ENCODE data around the gene EIF4G1. TPM values are rescaled to one million over a fixed set of nuclear protein-coding genes. Genes with fewer than 3 reads are reported as not detected.
A peak's percentile ranks its signal among the peaks of the same experiment; 100 is the strongest.

EIF4G1 gene
- total and polyA plus RNA-seq, 2 of the 4 experiments (the other 2 are of a cell fraction) = 225 to 274 TPM

DNA sequence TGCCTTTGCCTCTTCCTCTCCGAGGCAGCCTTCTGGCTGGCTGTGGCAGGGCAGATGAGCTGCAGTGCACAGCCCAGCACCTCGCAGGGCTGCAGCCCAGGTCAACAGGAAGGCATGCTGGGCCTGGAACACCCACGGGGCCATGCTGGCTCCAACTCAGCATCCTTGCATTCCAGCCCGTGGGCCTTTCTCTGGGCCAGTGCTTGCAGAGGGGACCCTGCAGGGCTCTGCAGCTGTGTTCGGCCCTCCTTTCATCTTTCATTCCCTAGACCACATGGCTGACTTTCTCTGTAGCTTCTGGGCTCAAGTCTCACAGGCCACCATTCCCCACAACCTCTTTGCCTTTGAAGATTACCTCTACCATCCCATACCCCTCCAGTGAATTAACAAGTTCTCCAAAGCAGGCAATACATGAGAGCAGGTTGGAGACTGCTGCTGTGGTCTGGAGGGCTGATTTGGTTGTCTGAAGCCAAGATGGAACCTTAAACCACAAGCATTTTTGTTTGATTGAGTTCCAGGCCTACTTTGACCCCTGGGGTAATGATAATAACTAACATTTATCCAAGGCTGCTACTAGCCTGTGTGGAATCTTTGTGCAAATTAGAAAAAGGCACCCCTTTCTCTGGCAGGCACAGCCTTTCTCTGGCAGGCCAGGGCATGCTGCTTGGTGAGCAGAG is 28.9 kb downstream of the EIF4G1 start:
- TF ChIP-seq, protein P1, sequence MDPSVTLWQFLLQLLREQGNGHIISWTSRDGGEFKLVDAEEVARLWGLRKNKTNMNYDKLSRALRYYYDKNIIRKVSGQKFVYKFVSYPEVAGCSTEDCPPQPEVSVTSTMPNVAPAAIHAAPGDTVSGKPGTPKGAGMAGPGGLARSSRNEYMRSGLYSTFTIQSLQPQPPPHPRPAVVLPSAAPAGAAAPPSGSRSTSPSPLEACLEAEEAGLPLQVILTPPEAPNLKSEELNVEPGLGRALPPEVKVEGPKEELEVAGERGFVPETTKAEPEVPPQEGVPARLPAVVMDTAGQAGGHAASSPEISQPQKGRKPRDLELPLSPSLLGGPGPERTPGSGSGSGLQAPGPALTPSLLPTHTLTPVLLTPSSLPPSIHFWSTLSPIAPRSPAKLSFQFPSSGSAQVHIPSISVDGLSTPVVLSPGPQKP (IDR thresholded peaks at IDR 0.05; ENCODE audit: borderline replicate concordance, low read depth, low read length) = no peak
- TF ChIP-seq MAZ (IDR thresholded peaks at IDR 0.05; ENCODE audit: borderline replicate concordance, low read depth, low read length) = no peak
- no peak for TF ChIP-seq RCOR1 (IDR thresholded peaks at IDR 0.05; ENCODE audit: insufficient replicate concordance, low read length)
- no peak for TF ChIP-seq MXI1 (IDR thresholded peaks at IDR 0.05; ENCODE audit: borderline replicate concordance, low read depth, low read length)
- TF ChIP-seq, protein P2, sequence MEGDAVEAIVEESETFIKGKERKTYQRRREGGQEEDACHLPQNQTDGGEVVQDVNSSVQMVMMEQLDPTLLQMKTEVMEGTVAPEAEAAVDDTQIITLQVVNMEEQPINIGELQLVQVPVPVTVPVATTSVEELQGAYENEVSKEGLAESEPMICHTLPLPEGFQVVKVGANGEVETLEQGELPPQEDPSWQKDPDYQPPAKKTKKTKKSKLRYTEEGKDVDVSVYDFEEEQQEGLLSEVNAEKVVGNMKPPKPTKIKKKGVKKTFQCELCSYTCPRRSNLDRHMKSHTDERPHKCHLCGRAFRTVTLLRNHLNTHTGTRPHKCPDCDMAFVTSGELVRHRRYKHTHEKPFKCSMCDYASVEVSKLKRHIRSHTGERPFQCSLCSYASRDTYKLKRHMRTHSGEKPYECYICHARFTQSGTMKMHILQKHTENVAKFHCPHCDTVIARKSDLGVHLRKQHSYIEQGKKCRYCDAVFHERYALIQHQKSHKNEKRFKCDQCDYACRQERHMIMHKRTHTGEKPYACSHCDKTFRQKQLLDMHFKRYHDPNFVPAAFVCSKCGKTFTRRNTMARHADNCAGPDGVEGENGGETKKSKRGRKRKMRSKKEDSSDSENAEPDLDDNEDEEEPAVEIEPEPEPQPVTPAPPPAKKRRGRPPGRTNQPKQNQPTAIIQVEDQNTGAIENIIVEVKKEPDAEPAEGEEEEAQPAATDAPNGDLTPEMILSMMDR (conservative IDR thresholded peaks at IDR 0.05; ENCODE audit: low read depth, low read length) = no peak
- no peak for TF ChIP-seq NFE2L2 (IDR thresholded peaks at IDR 0.05; ENCODE audit: low read depth, low read length)
- TF ChIP-seq, protein P3, sequence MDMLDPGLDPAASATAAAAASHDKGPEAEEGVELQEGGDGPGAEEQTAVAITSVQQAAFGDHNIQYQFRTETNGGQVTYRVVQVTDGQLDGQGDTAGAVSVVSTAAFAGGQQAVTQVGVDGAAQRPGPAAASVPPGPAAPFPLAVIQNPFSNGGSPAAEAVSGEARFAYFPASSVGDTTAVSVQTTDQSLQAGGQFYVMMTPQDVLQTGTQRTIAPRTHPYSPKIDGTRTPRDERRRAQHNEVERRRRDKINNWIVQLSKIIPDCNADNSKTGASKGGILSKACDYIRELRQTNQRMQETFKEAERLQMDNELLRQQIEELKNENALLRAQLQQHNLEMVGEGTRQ (IDR thresholded peaks at IDR 0.05; ENCODE audit: low read depth, low read length) = no peak
- no peak for TF ChIP-seq SMC3 (IDR thresholded peaks at IDR 0.05; ENCODE audit: low read depth, low read length)
- no peak for TF ChIP-seq CEBPB (IDR thresholded peaks at IDR 0.05; ENCODE audit: low read depth, low read length)
- TF ChIP-seq POLR2A (IDR thresholded peaks at IDR 0.05; ENCODE audit: low read depth, low read length) = no peak
- no peak overlapping the region for H2BK120ac ChIP-seq (ENCODE audit: low read depth, low read length)
- H3K9me1 ChIP-seq (ENCODE audit: insufficient read depth, low read length) = peaks cover 16% of the 10 kb centered on the region
- no peak overlapping the region for H2BK5ac ChIP-seq (ENCODE audit: low read depth, low read length, poor library complexity, severe bottlenecking)
- H3K56ac ChIP-seq (ENCODE audit: extremely low read depth, insufficient read depth, low read length) = no peak overlapping the region
- no peak overlapping the region for H3K4me3 ChIP-seq (ENCODE audit: insufficient read depth, low read depth, low read length)
- no peak overlapping the region for H3K14ac ChIP-seq (replicated peaks; ENCODE audit: low read depth, low read length)
- H4K5ac ChIP-seq (ENCODE audit: low read depth, low read length) = no peak overlapping the region
- H3K79me1 ChIP-seq (ENCODE audit: low read depth in 1 of 2, low read length in 2 of 2) = peaks cover 13 to 45% of the 10 kb centered on the region in 2 experiments; a peak in 3 of 4 replicates
- H2BK20ac ChIP-seq (ENCODE audit: low read depth, low read length) = no peak overlapping the region
- no peak overlapping the region for H2BK15ac ChIP-seq (ENCODE audit: low read depth, low read length)
- no peak overlapping the region for H4K91ac ChIP-seq (ENCODE audit: insufficient read depth, low read depth, low read length)
- peaks cover 27% of the 10 kb centered on the region for H3K4me1 ChIP-seq (ENCODE audit: control insufficient read depth, insufficient read depth, low read length)
- no peak overlapping the region for H3K4me2 ChIP-seq (ENCODE audit: low read depth, low read length)
- ATAC-seq (ENCODE audit: low read depth) (peak; percentile 13), DNase-seq (peak; percentile 42)
- no peak overlapping the region for H2AFZ ChIP-seq (replicated peaks; ENCODE audit: low read length, poor library complexity)
- peaks cover 10% of the 10 kb centered on the region; the same call in 1 of the 2 replicates for H4K20me1 ChIP-seq (ENCODE audit: insufficient read depth, low read length)
- no peak overlapping the region for H4K8ac ChIP-seq (ENCODE audit: low read depth in 2 of 2, low read length in 2 of 2)
- H3K9me3 ChIP-seq (ENCODE audit: control insufficient read depth, insufficient read depth, low read length) = no peaks in the 10 kb centered on the region
- dilution Hi-C loops (cut with HindIII; ENCODE audit: low sequenced_read_pairs, unreplicated experiment) = no loop called here
- H2AK5ac ChIP-seq (ENCODE audit: low read depth, low read length) = no peak overlapping the region
- POLR2A ChIA-PET (ENCODE audit: unreplicated experiment) = no interaction called here
- H2AK9ac ChIP-seq (replicated peaks; ENCODE audit: low read depth, low read length, poor library complexity) = no peak overlapping the region
- intact Hi-C loops (cut with micrococcal nuclease) = loop anchor here (10.0 kb wide), 1 partner anchor 1431 kb away; no protein-coding TSS in a partner anchor
- no peaks in the 10 kb centered on the region for H3K27me3 ChIP-seq (ENCODE audit: control insufficient read depth, insufficient read depth, low read length)
- no TSS peak for BruUV-seq (replicated peaks)
- H3K4ac ChIP-seq (ENCODE audit: low read depth, low read length) = no peak overlapping the region
- no peak overlapping the region for H3K18ac ChIP-seq (ENCODE audit: low read depth, low read length)
- H3K23ac ChIP-seq (ENCODE audit: low read depth, low read length) = no peak overlapping the region
- CTCF ChIA-PET = no interaction called here
- H3K36me3 ChIP-seq (ENCODE audit: control insufficient read depth, insufficient read depth, low read length) = peaks cover 24% of the 10 kb centered on the region
- H3K27ac ChIP-seq (ENCODE audit: insufficient read depth, low read length) = no peak overlapping the region
- WGBS, 2 experiments (ENCODE audit: extremely low coverage in 2 of 2, insufficient read length in 1 of 2) = no CpG with 5 or more reads among the region's 5 CpGs
- in situ Hi-C loops (cut with MboI; ENCODE audit: low sequenced_read_pairs) = no loop called here
- no peak overlapping the region for H3K9ac ChIP-seq (ENCODE audit: low read depth, low read length)

All from IMR-90 (cell line).